GM10266 (cell line): ENCODE data around the gene BCL2L14.

ENCODE experiments used
- DNase-seq: peaks from one replicate; pipeline ENCODE4 v3.0.0; 2012; ENCODE audit errors: extremely low spot score
- TF ChIP-seq, protein P1 (sequence below): IDR thresholded peaks from 2 replicates; pipeline ENCODE4 v1.5.1; 2012; ENCODE audit warnings: mild to moderate bottlenecking, low read depth; ENCODE audit not compliant: control insufficient read depth, insufficient read depth; ENCODE audit errors: missing control alignments

The BCL2L14 gene

DNA sequence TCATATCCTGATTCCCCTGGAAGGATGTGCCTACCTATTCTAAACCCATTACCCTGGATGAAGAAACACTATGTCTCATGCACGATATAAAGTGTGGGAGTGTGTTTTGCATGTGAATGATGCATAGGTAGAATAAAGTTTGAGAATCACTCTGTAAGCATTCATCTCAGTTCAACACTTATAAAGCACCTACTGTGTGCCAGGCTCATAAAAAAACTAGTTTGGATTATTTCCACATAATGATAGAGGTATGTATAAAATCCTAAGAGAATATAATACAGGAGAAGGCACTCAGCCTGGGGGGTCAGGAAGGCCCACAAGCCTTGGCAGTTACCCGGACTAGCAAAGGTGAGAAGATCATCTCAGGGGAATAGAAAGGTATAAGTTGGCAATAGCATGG, 41.1 kb upstream of the BCL2L14 start:
- no peak for DNase-seq
- TF ChIP-seq, protein P1, sequence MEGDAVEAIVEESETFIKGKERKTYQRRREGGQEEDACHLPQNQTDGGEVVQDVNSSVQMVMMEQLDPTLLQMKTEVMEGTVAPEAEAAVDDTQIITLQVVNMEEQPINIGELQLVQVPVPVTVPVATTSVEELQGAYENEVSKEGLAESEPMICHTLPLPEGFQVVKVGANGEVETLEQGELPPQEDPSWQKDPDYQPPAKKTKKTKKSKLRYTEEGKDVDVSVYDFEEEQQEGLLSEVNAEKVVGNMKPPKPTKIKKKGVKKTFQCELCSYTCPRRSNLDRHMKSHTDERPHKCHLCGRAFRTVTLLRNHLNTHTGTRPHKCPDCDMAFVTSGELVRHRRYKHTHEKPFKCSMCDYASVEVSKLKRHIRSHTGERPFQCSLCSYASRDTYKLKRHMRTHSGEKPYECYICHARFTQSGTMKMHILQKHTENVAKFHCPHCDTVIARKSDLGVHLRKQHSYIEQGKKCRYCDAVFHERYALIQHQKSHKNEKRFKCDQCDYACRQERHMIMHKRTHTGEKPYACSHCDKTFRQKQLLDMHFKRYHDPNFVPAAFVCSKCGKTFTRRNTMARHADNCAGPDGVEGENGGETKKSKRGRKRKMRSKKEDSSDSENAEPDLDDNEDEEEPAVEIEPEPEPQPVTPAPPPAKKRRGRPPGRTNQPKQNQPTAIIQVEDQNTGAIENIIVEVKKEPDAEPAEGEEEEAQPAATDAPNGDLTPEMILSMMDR, result no peak

DNA sequence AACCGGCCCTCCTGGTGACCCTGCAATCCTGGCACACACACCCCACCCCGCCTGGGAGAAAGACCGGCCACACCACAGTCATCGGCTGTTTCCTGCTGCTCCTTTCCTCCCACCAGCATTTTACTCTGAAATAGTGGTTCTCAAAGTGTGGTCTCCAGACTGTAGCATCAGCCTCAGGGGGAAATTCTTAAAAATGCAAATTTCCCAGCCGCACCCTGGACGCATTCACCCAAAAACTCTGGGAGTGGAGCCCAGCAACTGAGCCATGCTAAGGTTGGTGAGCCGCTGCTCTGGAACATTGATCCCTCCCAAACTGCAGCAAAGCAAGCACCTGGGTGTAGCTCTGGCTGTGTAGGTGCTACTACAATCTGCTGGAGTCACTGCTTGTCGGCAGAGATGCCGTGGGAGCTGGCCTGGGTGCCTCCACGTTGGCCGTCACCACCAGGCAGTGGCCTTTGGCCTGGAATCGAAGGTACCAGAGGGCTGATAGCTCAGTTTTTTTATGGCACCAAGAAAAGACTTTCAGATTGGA, 38.4 kb upstream of the BCL2L14 start:
- TF ChIP-seq, protein P1, result no peak
- DNase-seq, result no peak

DNA sequence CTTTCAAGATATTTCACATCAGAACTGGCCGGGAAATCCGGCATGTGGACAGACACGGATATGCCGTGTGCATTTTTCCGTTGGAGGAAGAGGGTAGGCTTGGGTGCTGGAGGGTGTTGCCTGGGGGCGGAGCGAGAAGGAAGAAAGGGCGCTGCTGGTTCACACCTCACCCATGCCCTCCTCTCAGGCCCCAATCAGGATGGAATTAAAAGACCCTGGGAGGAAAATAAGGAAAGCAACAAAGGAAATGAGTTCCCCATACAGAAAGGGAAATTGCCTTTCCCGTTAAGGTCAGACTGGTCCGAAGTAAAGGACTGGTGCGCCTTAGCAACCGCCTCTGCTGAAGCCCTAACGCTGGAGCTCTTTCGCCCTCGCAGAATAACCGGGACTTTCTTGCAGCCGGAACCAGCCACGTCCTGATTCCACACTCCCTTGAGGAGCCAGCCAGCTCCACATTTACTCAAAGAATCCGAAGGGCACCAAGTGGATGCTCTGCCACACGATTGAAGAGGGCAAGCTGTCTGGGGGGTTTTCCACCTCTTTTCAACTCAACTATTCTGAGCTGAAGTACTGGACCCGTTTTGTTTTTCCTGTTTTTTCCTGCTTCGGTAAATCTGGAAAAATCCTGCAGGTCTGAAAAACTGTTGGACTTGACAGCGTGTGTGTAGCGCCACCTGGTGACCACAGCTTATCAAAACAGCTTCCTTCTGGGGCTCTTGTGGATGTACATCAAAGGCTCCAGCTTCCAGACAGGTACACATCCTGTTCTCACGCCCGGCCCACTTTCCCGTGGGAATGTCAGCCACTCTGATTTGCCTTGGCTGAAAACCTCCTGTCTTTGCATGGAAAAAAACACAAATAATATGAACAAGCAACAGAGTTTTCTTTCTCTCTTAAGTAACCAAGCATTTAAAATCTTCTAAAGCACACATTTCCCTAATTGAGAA, 37.6 kb upstream of the BCL2L14 start:
- DNase-seq, result peak; percentile 55
- TF ChIP-seq, protein P1, result peak; percentile 80

DNA sequence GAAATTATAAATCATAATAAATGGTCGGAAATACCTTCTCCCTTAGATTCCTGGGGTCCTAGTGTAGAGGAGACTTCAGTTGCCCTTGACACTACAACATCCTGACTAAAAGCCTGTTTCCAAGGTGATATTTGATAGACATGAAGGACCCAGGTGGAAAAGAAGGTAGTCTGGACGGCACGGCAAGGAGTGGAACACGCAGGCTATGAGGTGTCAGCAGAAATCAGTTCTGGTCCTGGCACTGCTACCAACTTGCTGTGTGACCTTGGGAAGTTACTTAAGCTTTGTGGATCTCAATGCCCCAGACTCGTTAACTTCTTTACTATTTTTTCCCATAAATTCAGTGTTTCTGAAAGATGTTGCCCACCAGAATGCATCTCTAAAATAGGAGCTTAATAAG, 36.9 kb upstream of the BCL2L14 start:
- TF ChIP-seq, protein P1, result no peak

DNA sequence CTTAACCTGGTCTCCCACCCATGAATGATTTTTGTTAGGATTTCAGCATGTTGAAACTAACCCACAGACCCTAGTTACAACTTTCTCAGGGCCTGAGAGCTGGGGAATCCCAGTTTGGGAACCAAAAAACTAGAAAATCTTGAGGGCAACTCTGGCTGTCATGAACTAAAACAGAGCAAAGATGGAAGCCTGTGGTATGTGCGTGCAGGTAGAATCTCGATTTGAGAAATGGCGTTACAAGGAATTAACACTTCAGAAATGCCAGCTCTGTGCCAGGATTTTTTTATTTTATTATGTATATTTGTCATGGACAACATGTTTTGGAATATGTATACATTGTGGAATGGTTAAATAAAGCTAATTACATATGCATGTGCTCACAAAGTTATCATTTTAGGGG, 36.4 kb upstream of the BCL2L14 start:
- TF ChIP-seq, protein P1, result no peak
- DNase-seq, result no peak

More for the DNA sequence above, 36.9 kb upstream of the BCL2L14 start:
- DNase-seq, result no peak

DNA sequence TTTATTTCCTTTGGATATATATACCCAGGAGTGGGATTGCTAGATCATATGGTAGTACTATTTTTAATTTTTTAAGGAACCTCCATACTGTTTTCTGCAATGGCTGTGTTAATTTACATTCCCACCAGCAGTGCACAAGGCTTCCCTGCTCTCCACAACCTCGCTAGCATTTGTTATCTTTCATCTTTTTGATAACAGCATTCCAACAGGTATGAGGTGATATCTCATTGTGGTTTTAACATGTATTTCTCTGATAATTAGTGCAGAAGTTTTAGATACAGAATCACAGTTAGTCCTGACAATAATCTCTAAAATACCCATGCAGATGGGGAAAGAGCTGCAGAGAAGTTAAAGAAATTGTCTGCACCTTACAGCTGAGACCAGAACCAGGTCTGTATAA, 35.5 kb upstream of the BCL2L14 start:
- TF ChIP-seq, protein P1, result no peak

DNA sequence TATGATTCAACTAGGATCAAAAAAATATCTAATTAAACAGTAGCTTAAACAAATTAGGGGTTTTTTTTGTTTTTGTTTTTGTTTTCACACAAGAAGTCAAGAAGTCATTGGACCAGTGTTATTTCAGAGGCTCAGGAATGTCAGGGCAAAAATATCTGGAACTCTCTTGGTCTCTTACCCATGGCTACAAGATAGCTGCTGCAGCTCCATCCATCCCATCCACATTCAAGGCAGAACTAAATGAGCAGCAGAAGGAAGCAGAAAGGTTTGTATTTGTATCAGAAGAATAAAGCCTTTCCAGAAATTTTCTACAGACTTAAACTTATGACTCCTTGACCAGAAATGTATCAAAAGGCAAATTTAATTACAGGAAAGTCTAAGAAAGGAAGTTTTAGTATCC, 33.8 kb upstream of the BCL2L14 start:
- TF ChIP-seq, protein P1, result no peak
- no peak for DNase-seq

More for the DNA sequence above, 35.5 kb upstream of the BCL2L14 start:
- no peak for DNase-seq
